Measurements from ENCODE around the gene SOCS2.
"Not testable (repeated sequence)": the region's sequence is repeated elsewhere in the genome, so short reads cannot be mapped to it uniquely, and the experiment has no call there.

The SOCS2 gene

GRCh38 chr12:93550748-93551611 is 21.5 kb upstream of the SOCS2 start:
- TF ChIP-seq ZNF274 (IDR thresholded peaks at IDR 0.05; ENCODE audit: low read depth, low read length): no peak
- H3K4me3 ChIP-seq (ENCODE audit: low read length): no peak overlapping the region

- no peak for TF ChIP-seq ZNF274 (IDR thresholded peaks at IDR 0.05; ENCODE audit: low read depth, low read length)
- H3K4me3 ChIP-seq (ENCODE audit: low read length): no peak overlapping the region
Observed at GRCh38 chr12:93552427-93552826, 20.0 kb upstream of the SOCS2 start.

- not testable (repeated sequence) for H3K4me3 ChIP-seq (ENCODE audit: low read length)
Observed at GRCh38 chr12:93557879-93558278, 14.6 kb upstream of the SOCS2 start.

GRCh38 chr12:93558685-93559084 is 13.8 kb upstream of the SOCS2 start:
- H3K4me3 ChIP-seq (ENCODE audit: low read length): not testable (repeated sequence)

DNA sequence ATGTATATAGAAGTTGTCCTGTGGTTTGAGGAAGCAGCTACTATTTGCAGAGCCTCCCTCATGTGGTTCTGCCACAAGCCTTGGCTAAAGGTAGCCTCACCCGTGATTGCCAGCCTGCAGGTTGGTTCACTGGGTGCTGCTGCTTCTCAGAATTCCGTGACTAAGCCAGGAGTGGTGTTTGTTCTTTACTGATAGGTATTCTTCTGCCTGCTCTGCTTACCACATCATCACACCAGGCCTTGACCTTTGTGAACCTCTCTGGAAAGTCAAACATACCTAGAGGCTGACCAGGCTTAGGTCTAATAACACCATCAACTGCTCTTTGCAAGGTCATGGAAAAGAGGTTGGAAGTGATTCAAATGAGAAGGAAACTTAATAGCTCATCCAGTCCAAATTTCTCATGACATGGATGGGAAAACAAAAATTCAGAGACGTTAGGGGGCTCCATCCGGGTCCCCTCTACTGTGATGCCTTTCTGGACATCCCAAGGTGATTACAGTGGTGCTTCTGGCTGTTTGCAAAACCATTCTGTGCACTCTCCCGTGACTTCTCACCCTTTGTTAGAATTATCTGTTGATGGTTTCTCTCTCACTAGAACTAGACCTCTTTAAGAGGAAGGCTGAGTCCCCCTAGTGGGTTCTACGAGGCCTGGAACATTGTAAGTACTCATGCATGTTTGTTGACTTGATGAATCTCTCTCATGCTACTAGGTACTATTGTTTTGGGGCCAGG is 8.5 kb upstream of the SOCS2 start:
- TF ChIP-seq ZNF274 (IDR thresholded peaks at IDR 0.05; ENCODE audit: low read depth, low read length): no peak
- no peak overlapping the region for H3K4me3 ChIP-seq (ENCODE audit: low read length)

DNA sequence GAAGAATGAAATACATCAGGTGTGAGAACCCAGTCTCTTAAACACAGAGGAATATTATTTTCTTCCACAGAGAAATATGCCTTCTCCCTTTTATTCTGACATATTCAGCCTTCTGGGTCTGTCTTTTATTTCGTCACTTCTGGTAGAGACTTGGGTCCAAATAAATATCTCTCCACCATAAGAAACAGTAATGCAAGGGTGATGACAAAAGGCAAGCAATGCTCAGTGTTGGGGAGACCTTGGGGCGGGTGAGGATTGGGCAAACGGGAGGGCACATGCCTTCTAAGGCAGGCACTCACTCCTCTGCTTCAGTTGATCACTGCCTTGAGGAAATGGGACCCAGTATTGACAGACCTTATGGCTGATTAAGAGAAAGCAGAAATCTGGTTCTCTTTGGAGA is 6.7 kb upstream of the SOCS2 start:
- H3K4me3 ChIP-seq (ENCODE audit: low read length): no peak overlapping the region
- TF ChIP-seq ZNF274 (IDR thresholded peaks at IDR 0.05; ENCODE audit: low read depth, low read length): no peak

GRCh38 chr12:93567174-93567573 is 5.3 kb upstream of the SOCS2 start:
- no peak overlapping the region for H3K4me3 ChIP-seq (ENCODE audit: low read length)
- no peak for TF ChIP-seq ZNF274 (IDR thresholded peaks at IDR 0.05; ENCODE audit: low read depth, low read length)

- no peak overlapping the region for H3K4me3 ChIP-seq (ENCODE audit: low read length)
- TF ChIP-seq ZNF274 (IDR thresholded peaks at IDR 0.05; ENCODE audit: low read depth, low read length): no peak
Observed at GRCh38 chr12:93568091-93568490, 4.4 kb upstream of the SOCS2 start.

- TF ChIP-seq ZNF274 (IDR thresholded peaks at IDR 0.05; ENCODE audit: low read depth, low read length): no peak
- peak overlapping the region; percentile 87; the same call in 1 of the 2 replicates for H3K4me3 ChIP-seq (ENCODE audit: low read length)
Observed at GRCh38 chr12:93569301-93569655, 3.2 kb upstream of the SOCS2 start.

DNA sequence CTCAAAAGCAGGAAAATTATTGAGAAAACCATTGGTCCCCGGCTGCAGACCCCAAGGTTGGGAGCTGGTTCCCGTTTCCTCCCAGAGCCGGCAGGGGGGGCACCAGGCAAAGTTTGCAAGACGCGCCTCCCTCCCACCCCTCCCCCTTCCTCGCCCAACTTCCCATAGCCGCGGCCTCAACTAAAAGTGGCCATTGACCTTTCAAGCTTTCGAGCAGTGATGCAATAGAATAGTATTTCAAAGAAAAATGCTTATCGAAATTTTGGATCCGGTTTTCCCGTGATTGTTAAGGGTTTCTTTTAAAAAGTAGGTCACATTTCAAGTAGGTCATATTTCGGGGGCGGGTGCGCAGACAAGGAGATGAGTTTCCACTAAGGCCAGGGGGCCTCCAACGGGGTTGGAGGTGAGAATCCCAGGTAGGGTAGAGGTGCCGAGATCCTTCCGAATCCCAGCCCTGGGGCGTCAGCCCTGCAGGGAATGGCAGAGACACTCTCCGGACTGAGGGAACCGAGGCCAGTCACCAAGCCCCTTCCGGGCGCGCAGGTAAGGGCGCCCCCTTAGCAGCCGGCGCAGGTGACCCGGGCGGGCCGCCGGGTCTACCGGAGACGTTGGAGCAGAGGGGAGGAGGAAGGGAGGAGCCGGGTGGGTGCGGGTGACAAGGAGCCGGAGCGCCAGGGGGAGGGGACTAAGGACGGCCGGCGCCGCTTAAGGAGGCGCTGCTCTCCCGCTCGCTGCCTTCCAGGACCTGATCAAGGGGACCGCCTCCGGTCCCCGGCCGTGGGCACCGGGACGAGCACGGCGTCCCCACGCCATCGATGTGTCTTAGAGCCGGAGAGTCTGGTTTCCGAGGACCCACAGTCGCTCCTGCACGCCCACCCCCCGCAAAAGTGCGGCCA is 2.6 kb upstream of the SOCS2 start:
- H3K4me3 ChIP-seq (ENCODE audit: low read length): peak overlapping the region; percentile 87
- TF ChIP-seq ZNF274 (IDR thresholded peaks at IDR 0.05; ENCODE audit: low read depth, low read length): no peak

DNA sequence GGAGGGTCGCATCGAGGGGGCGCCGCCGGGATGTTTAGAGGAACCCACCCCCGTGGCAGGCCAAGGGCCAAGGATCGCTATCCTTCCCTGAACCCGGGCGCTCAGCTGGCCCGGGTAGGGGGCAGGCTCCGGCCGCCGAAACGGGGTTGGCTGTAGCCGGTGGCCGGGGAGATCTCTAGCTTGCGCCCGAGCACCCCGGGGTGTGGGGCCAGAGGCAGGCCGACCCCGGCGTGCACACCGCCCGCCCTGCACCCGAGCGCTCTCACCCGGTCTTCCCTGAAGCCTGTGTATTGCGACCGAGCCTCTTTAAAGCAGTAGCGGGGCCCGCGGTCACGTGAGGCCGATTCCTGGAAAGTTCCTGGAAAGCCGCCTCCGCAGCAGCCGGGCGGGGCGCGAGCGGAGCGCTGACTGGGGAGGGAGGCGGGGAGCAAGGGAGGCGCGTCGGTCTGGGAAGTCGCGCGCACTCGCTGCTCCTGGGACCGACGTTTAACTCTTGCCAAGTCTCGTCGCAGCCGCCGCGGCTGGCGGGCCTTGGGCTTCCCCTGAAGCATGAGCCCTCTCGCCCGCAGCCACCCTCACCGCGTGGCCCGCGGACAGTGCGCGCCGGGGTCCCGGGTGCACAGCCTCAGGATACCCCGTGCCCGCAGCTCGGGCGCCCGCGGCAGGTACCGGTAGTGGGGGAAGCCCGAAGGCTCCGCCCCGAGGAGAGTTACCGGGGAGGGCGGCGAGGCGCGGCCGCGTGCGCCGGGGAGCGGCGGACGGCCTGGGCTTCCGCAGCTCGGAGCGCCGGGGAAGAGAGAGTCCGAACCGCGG is 1.7 kb upstream of the SOCS2 start:
- no peak for TF ChIP-seq ZNF274 (IDR thresholded peaks at IDR 0.05; ENCODE audit: low read depth, low read length)
- peak overlapping the region; percentile 87 for H3K4me3 ChIP-seq (ENCODE audit: low read length)

DNA sequence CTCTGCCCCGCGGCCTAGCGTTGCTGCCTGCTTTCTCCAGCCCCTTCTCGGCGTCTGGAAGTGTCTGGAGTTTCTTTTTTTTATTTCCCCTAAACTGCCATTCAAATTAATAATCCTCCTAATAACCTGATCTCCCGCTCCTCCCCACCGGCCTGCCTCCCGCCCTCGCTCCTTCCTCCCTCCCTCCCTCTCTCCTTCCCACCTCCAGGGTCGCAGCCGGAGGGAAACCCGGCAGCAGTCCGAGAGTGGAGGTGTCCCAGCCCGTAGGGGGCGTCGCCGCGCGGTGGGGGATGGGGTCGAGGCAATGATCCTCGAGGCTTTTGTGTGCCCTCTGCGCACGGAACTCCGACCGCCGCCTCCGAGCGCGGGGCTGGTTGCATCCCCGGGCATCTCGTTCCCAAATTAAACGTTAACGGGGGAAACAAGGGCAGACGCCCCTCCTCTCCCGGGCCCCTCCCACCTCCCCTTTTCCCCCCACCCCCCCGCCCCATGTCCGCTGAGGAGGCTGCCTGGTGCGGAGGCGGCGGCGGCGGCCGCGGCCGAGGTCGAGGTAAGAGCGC is 1.0 kb upstream of the SOCS2 start:
- TF ChIP-seq ZNF274 (IDR thresholded peaks at IDR 0.05; ENCODE audit: low read depth, low read length): no peak
- H3K4me3 ChIP-seq (ENCODE audit: low read length): peak overlapping the region; percentile 87
